Adrenal gland (tissue), 5 donors: Measurements from ENCODE around the gene CNOT11.

ENCODE experiments used
- CTCF ChIP-seq, 6 experiments: fragments of 450-650 bp in 4 of 6; fragments of 200-600 bp in 2 of 6; sonication (generic) in 1 of 6; IDR thresholded peaks; 1 replicate in 5 of 6; 2 replicates in 1 of 6; pipeline versions ENCODE4 v1.5.1 to v1.8.0; 2016 to 2021; ENCODE audit warnings: antibody characterized with exemption in 6 of 6, mild to moderate bottlenecking in 2 of 6, moderate library complexity in 1 of 6
- POLR2A ChIP-seq, 2 donors: fragments of 450-650 bp; IDR thresholded peaks; one replicate each; pipeline ENCODE4 v1.6.1; 2017; ENCODE audit warnings: antibody characterized with exemption in 2 of 2, mild to moderate bottlenecking in 2 of 2, moderate library complexity in 1 of 2
- donor health status: DM: no; HTN: no; CAD: no.

- TF ChIP-seq CTCF (IDR thresholded peaks at IDR 0.05) = no peak
- TF ChIP-seq POLR2A (IDR thresholded peaks at IDR 0.05) = no peak
These were observed 2.9 kb upstream of the CNOT11 start for GRCh38 chr2:101249826-101250225.
